ENCODE results near the gene CREB3L2.

Gene CREB3L2

GRCh38 chr7:137948845-137949330 lies 53.0 kb downstream of the CREB3L2 start:
- peak overlapping the region in 1 of 2 donors; percentile 6 for H3K27ac ChIP-seq
- no peak for DNase-seq (ENCODE audit: low spot score)
- H3K4me3 ChIP-seq = no peak overlapping the region
- no peak for TF ChIP-seq CTCF (IDR thresholded peaks at IDR 0.05)

GRCh38 chr7:137948083-137948844 lies 53.6 kb downstream of the CREB3L2 start:
- Histone ChIP-seq H3K4me3 (no peak overlapping the region), H3K27ac (peak overlapping the region in 1 of 2 donors; percentile 42)
- no peak for DNase-seq (ENCODE audit: low spot score)
- no peak for TF ChIP-seq CTCF (IDR thresholded peaks at IDR 0.05)

GRCh38 chr7:137947046-137947445 lies 54.8 kb downstream of the CREB3L2 start:
- DNase-seq (ENCODE audit: low spot score) = no peak
- TF ChIP-seq CTCF (IDR thresholded peaks at IDR 0.05) = no peak
- Histone ChIP-seq H3K27ac (peak overlapping the region in 1 of 2 donors; percentile 39), H3K4me3 (no peak overlapping the region)

GRCh38 chr7:137946011-137946410 lies 55.9 kb downstream of the CREB3L2 start:
- no peak for DNase-seq (ENCODE audit: low spot score)
- H3K4me3 ChIP-seq = no peak overlapping the region
- TF ChIP-seq CTCF (IDR thresholded peaks at IDR 0.05) = no peak
- peak overlapping the region in 1 of 2 donors; percentile 39 for H3K27ac ChIP-seq

GRCh38 chr7:137944168-137944567 lies 57.7 kb downstream of the CREB3L2 start:
- TF ChIP-seq CTCF (IDR thresholded peaks at IDR 0.05) = no peak
- H3K27ac ChIP-seq = peak overlapping the region; percentile 85
- peak overlapping the region; percentile 2 for H3K4me3 ChIP-seq
- no peak for DNase-seq (ENCODE audit: low spot score)

- DNase-seq (ENCODE audit: low spot score) = no peak
- no peak for TF ChIP-seq CTCF (IDR thresholded peaks at IDR 0.05)
- Histone ChIP-seq H3K4me3 (peak overlapping the region; percentile 13), H3K27ac (peak overlapping the region; percentile 85)
Measured at GRCh38 chr7:137943132-137943551, 58.7 kb downstream of the CREB3L2 start.
